HG03457 (cell line): ENCODE results near the gene DNAJA1.

Experiments
- ATAC-seq: cut with Tn5 transposase; IDR thresholded peaks from one replicate; pipeline ENCODE4 v1.9.1; 2021; ENCODE audit warnings: moderate number of reproducible peaks; ENCODE audit not compliant: unreplicated experiment

The DNAJA1 gene

DNA sequence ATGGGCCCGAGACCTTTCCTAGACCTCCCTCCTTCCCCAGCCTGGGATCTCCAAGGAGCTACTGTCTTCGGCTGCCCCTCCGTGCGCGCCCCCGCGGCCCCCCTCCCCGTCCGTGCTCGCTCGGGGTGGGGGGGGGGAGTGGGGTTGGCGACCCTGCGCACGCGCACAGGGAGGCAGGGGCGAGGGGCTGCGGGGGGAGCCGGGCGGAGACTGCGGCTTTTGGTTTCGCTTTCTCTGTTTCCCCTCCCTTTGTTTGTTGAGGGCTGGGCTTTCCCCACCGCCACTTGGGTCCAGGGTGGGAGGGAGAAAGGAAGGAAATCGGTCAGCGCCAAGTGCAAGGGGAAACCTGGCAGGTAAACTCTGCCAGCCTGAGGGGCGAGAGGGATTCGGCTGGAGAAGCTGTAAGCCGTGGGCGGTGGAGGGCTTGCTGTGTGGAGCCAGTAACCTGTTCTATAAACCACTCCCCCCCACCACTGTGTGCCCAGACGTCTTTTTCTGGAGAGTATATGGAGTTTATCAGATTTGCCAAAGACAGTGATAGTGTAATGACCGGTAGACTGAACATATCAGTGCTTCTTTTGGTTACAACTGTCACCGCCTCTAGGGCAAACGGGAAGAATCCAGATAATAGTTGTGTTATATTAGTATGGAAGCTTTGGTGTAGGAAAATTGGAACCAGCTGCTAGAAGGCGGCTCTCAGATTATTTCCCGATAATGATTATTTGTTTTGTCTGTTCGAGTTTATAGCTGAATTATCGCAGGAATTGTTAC lies 684 bp downstream of the DNAJA1 start:
- peak; percentile 32 for ATAC-seq

DNA sequence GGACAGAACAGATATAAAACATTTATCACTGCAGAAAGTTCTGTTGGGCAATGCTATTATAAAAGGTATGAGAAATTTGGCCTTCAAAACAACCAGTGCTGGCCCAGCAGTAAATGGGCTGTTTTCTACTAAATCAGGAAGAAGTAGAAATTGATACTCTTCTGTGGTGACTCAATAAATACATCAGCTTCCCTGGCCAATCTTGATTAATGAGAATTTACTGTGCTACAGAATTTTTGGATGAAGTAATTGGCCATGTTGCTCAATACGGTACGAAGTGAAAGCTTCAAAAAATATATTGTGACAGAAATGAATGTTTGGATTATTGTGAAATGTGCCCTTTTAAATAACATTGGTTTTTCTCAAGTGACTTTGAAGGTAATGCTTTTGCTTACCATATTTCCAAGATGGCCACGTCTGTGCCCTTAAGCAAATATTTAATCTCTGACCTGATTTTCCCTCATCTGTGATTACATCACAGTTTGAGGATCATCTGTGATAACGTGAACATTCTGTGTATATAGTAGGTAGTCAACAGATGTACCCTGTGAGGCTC lies 4.2 kb downstream of the DNAJA1 start:
- no peak for ATAC-seq

DNA sequence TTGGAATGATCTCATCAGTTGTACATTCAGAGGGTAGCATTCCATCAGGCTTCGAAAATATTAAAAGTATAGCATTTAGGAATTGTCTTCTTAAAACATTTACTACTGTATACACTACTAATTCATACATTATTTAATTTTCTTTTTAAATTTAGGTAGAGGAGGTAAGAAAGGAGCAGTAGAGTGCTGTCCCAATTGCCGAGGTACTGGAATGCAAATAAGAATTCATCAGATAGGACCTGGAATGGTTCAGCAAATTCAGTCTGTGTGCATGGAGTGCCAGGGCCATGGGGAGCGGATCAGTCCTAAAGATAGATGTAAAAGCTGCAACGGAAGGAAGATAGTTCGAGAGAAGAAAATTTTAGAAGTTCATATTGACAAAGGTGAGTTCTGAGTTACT lies 5.2 kb downstream of the DNAJA1 start:
- no peak for ATAC-seq

- no peak for ATAC-seq
Observed at GRCh38 chr9:33032292-33032691, 7.2 kb downstream of the DNAJA1 start.

GRCh38 chr9:33032865-33033264 lies 7.8 kb downstream of the DNAJA1 start:
- no peak for ATAC-seq

GRCh38 chr9:33040792-33041431 lies 15.8 kb downstream of the DNAJA1 start:
- no peak for ATAC-seq

GRCh38 chr9:33041432-33042188 lies 16.5 kb downstream of the DNAJA1 start:
- no peak for ATAC-seq

- ATAC-seq = no peak
Observed at GRCh38 chr9:33042473-33042872, 17.4 kb downstream of the DNAJA1 start.

- ATAC-seq = no peak
Observed at GRCh38 chr9:33043671-33044070, 18.6 kb downstream of the DNAJA1 start.

GRCh38 chr9:33044162-33044673 lies 19.1 kb downstream of the DNAJA1 start:
- peak; percentile 60 for ATAC-seq

- ATAC-seq = no peak
Observed at GRCh38 chr9:33044677-33045282, 19.7 kb downstream of the DNAJA1 start.

DNA sequence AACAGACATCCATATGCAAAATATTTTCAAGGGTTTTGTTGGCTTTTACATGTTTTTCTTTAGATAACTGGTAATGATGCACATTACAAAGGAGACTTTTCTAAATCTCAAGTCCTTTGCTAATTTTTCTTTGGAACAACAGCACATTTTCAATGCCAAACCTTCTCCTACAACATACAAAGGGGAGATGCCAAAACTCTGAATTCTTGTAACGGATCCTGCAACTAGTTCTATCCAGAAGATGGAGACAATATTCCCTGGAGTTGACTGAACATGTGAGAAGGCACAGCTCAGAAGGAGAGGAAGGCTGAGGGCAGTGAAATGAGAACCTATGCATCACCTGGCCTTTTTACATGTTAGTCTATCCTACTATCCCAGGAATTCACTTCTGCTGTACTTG lies 21.0 kb downstream of the DNAJA1 start:
- no peak for ATAC-seq

GRCh38 chr9:33048054-33048465 lies 23.0 kb downstream of the DNAJA1 start:
- no peak for ATAC-seq

DNA sequence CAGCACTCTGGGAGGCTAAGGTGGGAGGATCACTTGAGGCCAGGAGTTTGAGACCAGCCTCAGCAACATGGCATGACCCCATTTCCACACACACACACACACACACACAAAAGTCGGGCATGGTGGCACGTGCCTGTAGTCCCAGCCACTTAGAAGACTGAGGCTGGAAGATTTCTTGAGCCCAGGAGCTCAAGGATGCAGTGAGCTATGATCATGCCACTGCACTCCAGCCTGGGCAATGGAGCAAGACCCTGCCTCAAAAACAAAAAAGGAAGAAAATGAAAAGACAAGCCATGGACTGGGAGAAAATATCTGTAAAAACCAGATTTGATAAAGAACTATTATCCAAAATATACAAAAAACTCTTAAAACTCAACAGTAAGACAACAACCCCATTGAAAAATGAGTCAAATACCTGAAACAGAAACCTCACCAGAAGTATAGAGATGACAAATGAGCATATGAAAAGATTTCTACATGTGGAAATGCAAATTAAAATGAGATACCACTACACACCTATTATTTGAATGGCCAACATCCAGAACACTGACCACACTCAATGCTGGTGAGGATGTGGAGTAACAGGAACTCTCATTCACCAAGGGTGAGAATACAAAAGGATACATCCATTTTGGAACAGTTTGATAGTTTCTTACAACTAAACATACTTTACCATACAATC lies 24.7 kb downstream of the DNAJA1 start:
- ATAC-seq = peak; percentile 65

DNA sequence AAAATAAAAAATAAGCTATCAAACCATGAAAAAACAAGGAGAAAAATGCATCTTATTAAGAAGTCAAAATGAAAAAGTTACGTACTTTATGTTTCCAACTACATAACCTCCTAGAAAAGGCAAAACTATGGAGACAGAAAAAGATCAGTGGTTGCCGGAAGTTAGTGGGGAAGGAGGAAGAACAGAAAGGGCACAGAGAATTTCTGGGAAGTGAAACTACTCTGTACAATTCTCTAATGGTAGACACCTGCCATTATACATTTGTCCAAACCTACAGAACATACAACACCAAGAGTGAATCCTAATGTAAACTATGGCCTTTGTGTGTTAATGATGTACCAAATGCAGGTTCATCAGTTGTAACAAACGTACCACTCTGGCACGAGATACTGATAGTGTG lies 26.1 kb downstream of the DNAJA1 start:
- no peak for ATAC-seq

- no peak for ATAC-seq
Observed at GRCh38 chr9:33065157-33066076, 40.3 kb downstream of the DNAJA1 start.

DNA sequence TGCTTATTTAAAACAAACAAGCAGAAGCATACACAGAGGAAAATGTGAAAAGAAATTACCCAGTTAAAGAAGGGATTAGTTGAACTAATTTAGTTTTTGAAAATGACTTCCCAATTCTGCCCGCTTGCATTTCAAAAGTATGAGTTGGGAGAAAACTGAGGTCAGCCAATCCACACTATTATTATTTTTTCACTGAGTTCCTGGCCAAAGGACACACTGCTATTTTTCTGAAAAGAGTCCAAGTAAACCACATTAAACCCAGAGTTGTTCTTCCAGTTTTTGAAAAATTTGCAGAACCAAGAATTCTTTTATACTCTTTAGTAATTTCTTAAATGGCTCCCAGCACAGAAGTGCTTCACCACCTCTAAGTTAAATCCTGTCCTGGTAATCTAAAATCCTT lies 43.9 kb downstream of the DNAJA1 start:
- ATAC-seq = no peak

DNA sequence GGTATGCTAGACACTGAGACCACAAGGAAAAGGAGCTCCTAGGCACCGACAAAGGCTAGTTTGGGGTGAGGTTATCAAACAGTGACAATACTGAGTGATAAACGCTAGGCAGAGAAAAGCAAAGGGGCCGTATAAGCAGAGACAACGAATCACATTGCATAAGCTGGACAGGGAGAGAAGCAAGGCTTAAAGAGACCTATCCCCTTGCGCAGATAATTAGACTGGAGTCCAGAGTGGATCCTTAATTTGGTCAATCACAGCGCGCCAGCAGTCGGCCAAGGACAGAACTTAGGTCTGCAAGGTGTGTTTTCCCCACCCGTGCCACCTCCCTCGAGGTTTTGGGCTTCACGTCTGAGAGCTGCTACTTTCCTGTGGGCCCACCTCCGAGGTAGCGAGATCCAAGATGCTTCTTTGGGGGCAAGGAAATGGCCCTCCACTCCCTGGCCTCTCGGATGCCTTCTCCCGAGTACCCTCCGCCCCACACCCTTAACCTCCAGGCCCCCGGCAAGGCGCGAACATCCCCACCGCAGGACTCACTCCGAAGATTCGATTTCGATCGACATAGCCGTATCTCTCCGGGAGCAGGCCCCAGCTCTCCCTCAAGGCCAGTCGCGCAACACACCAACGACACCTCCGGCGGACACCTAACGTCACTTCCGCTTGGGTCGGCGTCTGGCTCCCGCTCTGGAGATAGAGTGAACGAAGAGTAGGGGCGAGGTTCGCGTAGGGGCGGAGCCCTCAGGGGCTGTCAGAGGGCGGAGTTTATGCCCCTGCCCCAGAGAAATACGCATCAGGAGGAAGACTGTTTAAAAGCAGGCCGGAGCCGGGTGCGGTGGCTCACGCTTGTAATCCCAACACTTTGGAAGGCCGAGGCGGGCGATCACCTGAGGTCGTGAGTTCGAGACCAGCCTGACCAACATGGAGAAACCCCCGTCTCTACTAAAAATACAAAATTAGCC lies 51.3 kb downstream of the DNAJA1 start, which contains the start of gene SMU1:
Gene SMU1 (minus strand): TSS at position 629 of the 959 bp plus-strand sequence. CDS start 66 bp downstream, at position 563.
- peak; percentile 93 for ATAC-seq
